ENCODE data around the gene CABP7. TPM values are rescaled to one million over a fixed set of nuclear protein-coding genes. Genes with fewer than 3 reads are reported as not detected.

Gene CABP7
- not detected in 2 replicates for total RNA-seq

- no peak for DNase-seq (ENCODE audit: extremely low read depth, low read depth, low spot score)
Measured at GRCh38 chr22:29719899-29720645, at the start of gene CABP7. Gene CABP7 (plus strand): TSS chr22:29720003. CDS start chr22:29720425, 422 bp downstream.

- no peak for DNase-seq (ENCODE audit: extremely low read depth, low read depth, low spot score)
Measured at GRCh38 chr22:29670626-29671025, 49.2 kb upstream of the CABP7 start.

- no peak for DNase-seq (ENCODE audit: extremely low read depth, low read depth, low spot score)
Measured at GRCh38 chr22:29673361-29674066, 46.3 kb upstream of the CABP7 start.

GRCh38 chr22:29674121-29674520, 45.7 kb upstream of the CABP7 start:
- no peak for DNase-seq (ENCODE audit: extremely low read depth, low read depth, low spot score)

GRCh38 chr22:29679316-29679715, 40.5 kb upstream of the CABP7 start:
- no peak for DNase-seq (ENCODE audit: extremely low read depth, low read depth, low spot score)

GRCh38 chr22:29683536-29683935, 36.3 kb upstream of the CABP7 start:
- DNase-seq (ENCODE audit: extremely low read depth, low read depth, low spot score): no peak

- no peak for DNase-seq (ENCODE audit: extremely low read depth, low read depth, low spot score)
Measured at GRCh38 chr22:29684244-29684643, 35.6 kb upstream of the CABP7 start.

- no peak for DNase-seq (ENCODE audit: extremely low read depth, low read depth, low spot score)
Measured at GRCh38 chr22:29689206-29689879, 30.5 kb upstream of the CABP7 start.

GRCh38 chr22:29689880-29690213, 30.0 kb upstream of the CABP7 start:
- DNase-seq (ENCODE audit: extremely low read depth, low read depth, low spot score): no peak

- DNase-seq (ENCODE audit: extremely low read depth, low read depth, low spot score): no peak
Measured at GRCh38 chr22:29690476-29690875, 29.3 kb upstream of the CABP7 start.

- no peak for DNase-seq (ENCODE audit: extremely low read depth, low read depth, low spot score)
Measured at GRCh38 chr22:29691636-29692326, 28.0 kb upstream of the CABP7 start.

GRCh38 chr22:29692327-29692640, 27.5 kb upstream of the CABP7 start:
- DNase-seq (ENCODE audit: extremely low read depth, low read depth, low spot score): no peak

GRCh38 chr22:29693161-29693560, 26.6 kb upstream of the CABP7 start:
- DNase-seq (ENCODE audit: extremely low read depth, low read depth, low spot score): no peak

GRCh38 chr22:29693671-29694070, 26.1 kb upstream of the CABP7 start:
- no peak for DNase-seq (ENCODE audit: extremely low read depth, low read depth, low spot score)

GRCh38 chr22:29695129-29695926, 24.5 kb upstream of the CABP7 start:
- DNase-seq (ENCODE audit: extremely low read depth, low read depth, low spot score): no peak

GRCh38 chr22:29697853-29698598, 21.8 kb upstream of the CABP7 start:
- no peak for DNase-seq (ENCODE audit: extremely low read depth, low read depth, low spot score)

- DNase-seq (ENCODE audit: extremely low read depth, low read depth, low spot score): no peak
Measured at GRCh38 chr22:29700206-29700899, 19.4 kb upstream of the CABP7 start.

GRCh38 chr22:29700900-29701154, 19.0 kb upstream of the CABP7 start:
- no peak for DNase-seq (ENCODE audit: extremely low read depth, low read depth, low spot score)

- DNase-seq (ENCODE audit: extremely low read depth, low read depth, low spot score): no peak
Measured at GRCh38 chr22:29701155-29701999, 18.4 kb upstream of the CABP7 start.
